ACHN (cell line): ENCODE results near the gene ATRN.

Source experiments
- DNase-seq: peaks from one replicate; pipeline ENCODE4 v3.0.0-alpha.2; 2015
- in situ Hi-C: cut with HindIII; loops from 2 replicates; pipeline ENCODE4 v1.10.0; 2017; ENCODE audit warnings: low sequenced_read_pairs, low pct_ligation_motif_present, low pct_unique_long_range_greater_than_20kb

The ATRN gene

GRCh38 chr20:3696745-3697587 is 226.1 kb downstream of the ATRN start:
- in situ Hi-C loops = no loop called here
- no peak for DNase-seq

GRCh38 chr20:3697588-3698305 is 226.9 kb downstream of the ATRN start:
- in situ Hi-C loops = no loop called here
- DNase-seq = no peak

GRCh38 chr20:3698591-3699001 is 227.8 kb downstream of the ATRN start:
- no peak for DNase-seq
- in situ Hi-C loops = no loop called here

GRCh38 chr20:3699037-3699436 is 228.2 kb downstream of the ATRN start:
- no peak for DNase-seq
- in situ Hi-C loops = no loop called here
